Endodermal cell (in vitro differentiated cells): Measurements from ENCODE around the gene RAPH1. TPM values are rescaled to one million over a fixed set of nuclear protein-coding genes. Genes with fewer than 3 reads are reported as not detected.
"Not testable (repeated sequence)": the region's sequence is repeated elsewhere in the genome, so short reads cannot be mapped to it uniquely, and the experiment has no call there.

Experiments
- DNase-seq: peaks from one replicate; pipeline ENCODE4 v3.0.0-alpha.2; 2017
- H3K27ac ChIP-seq: 2 replicates; pipeline ENCODE4 v1.5.1; 2013; ENCODE audit warnings: mild to moderate bottlenecking, low read depth, low read length, moderate library complexity
- H3K27me3 ChIP-seq: 2 replicates; pipeline ENCODE4 v1.6.1; 2013; ENCODE audit warnings: mild to moderate bottlenecking, low read length, moderate library complexity; ENCODE audit not compliant: insufficient read depth, control insufficient read depth, poor library complexity, severe bottlenecking
- H3K36me3 ChIP-seq: 2 replicates; pipeline ENCODE4 v1.7.0; 2013; ENCODE audit warnings: mild to moderate bottlenecking, low read length, moderate library complexity; ENCODE audit not compliant: control insufficient read depth, insufficient read depth
- H3K4me1 ChIP-seq: one replicate; pipeline ENCODE4 v1.7.0; 2013; ENCODE audit warnings: low read length; ENCODE audit not compliant: control insufficient read depth, insufficient read depth
- H3K4me3 ChIP-seq: 2 replicates; pipeline ENCODE4 v1.5.1; 2013; ENCODE audit warnings: mild to moderate bottlenecking, low read length, moderate library complexity
- H3K9ac ChIP-seq: 2 replicates; pipeline ENCODE4 v1.6.1; 2013; ENCODE audit warnings: mild to moderate bottlenecking, low read length, moderate library complexity; ENCODE audit not compliant: poor library complexity, severe bottlenecking; ENCODE audit errors: extremely low read depth
- H3K9me3 ChIP-seq: 2 replicates; pipeline ENCODE4 v1.6.1; 2013; ENCODE audit warnings: mild to moderate bottlenecking, low read length, moderate library complexity; ENCODE audit not compliant: control insufficient read depth
- H3K27ac Mint-ChIP-seq: 2 replicates; pipeline ENCODE4 v1.8.0; 2020; ENCODE audit warnings: mixed read lengths
- H3K27me3 Mint-ChIP-seq: 2 replicates; pipeline ENCODE4 v1.8.0; 2021; ENCODE audit warnings: mild to moderate bottlenecking, mixed read lengths; ENCODE audit not compliant: insufficient read depth
- H3K36me3 Mint-ChIP-seq: 2 replicates; pipeline ENCODE4 v1.8.0; 2020; ENCODE audit warnings: low read depth, mixed read lengths
- H3K4me1 Mint-ChIP-seq: 2 replicates; pipeline ENCODE4 v1.8.0; 2020; ENCODE audit warnings: mixed read lengths
- H3K4me3 Mint-ChIP-seq: 2 replicates; pipeline ENCODE4 v1.8.0; 2020; ENCODE audit warnings: mild to moderate bottlenecking, moderate library complexity, mixed read lengths
- H3K9me3 Mint-ChIP-seq: 2 replicates; pipeline ENCODE4 v1.8.0; 2020; ENCODE audit warnings: mild to moderate bottlenecking, mixed read lengths
- CTCF ChIP-seq: fragments of 200-600 bp; sonication (generic); conservative IDR thresholded peaks from 2 replicates; pipeline ENCODE4 v1.5.0; 2021; ENCODE audit warnings: antibody characterized with exemption, mild to moderate bottlenecking
- whole genome bisulfite sequencing, 2 experiments: methylation state at CpG; one replicate each; pipeline versions ENCODE4 v1.1.5 to v1.1.7; 2013; ENCODE audit warnings: missing lambda C conversion rate in 2 of 2, mixed read lengths in 1 of 2; ENCODE audit not compliant: insufficient coverage in 1 of 2, insufficient read length in 1 of 2; 5-methylcytosine and 5-hydroxymethylcytosine counted together
- total RNA-seq, 2 donors: library from RNA; stranded (reverse); fragmentation: NEBNext Ultra II Directional in 1 of 2; extraction: Animal tissue kit (Norgen Biotek cat#: 25700) in 1 of 2; gene quantifications; 2 replicates in 1 of 2; 3 replicates in 1 of 2; pipeline ENCODE4 v1.2.1, GENCODE V29; 2021

The RAPH1 gene
- total RNA-seq, 2 donors from 2014 or later: 23.5 to 24.6 TPM

DNA sequence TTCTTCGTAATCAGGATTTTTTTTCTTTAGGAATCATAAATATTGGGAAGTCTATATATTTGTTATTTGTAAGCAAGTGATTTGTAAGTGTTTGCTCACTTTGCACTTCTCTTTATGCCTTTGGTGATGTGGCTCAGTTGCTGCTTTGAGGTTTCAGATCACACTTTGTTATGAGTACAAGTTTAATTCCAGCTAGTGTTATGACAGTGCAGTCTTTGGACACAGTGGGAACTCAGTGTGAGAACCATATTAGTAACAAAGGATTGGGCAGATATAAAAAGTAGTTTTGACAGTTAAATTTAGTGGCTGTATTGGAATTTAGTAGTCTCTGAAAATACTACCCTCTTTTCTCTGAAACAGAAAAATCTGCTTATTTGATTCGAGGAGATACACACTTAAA is 139.2 kb downstream of the RAPH1 start:
- peaks cover 4% of the 10 kb centered on the region for H3K4me1 Mint-ChIP-seq
- Histone ChIP-seq H3K36me3 (peaks cover 44% of the 10 kb centered on the region), H3K27me3 (no peaks in the 10 kb centered on the region), H3K4me3 (no peak overlapping the region), H3K4me1 (no peaks in the 10 kb centered on the region), H3K27ac (no peak overlapping the region), H3K9me3 (peaks cover 8% of the 10 kb centered on the region), H3K9ac (no peak overlapping the region)
- no peak overlapping the region for H3K4me3 Mint-ChIP-seq
- H3K27me3 Mint-ChIP-seq: no peaks in the 10 kb centered on the region
- no peak for TF ChIP-seq CTCF
- H3K36me3 Mint-ChIP-seq: peaks cover 49% of the 10 kb centered on the region
- WGBS, 2 experiments: 89% methylated on average over 2 of the region's 2 CpGs; no CpG with 5 or more reads in 1 of the 2 experiments
- DNase-seq: no peak
- H3K9me3 Mint-ChIP-seq: no peaks in the 10 kb centered on the region
- peak overlapping the region; percentile 41 for H3K27ac Mint-ChIP-seq

GRCh38 chr2:203394519-203395227 is 140.4 kb downstream of the RAPH1 start:
- no peak overlapping the region for H3K27ac ChIP-seq
- Mint-ChIP-seq H3K4me1 (peaks cover 4% of the 10 kb centered on the region), H3K27me3 (no peaks in the 10 kb centered on the region), H3K36me3 (peaks cover 54% of the 10 kb centered on the region), H3K9me3 (no peaks in the 10 kb centered on the region), H3K4me3 (no peak overlapping the region), H3K27ac (no peak overlapping the region)
- H3K9ac ChIP-seq: no peak overlapping the region
- peaks cover 8% of the 10 kb centered on the region for H3K9me3 ChIP-seq
- H3K4me3 ChIP-seq: no peak overlapping the region
- DNase-seq: peak; percentile 61
- H3K27me3 ChIP-seq: no peaks in the 10 kb centered on the region
- TF ChIP-seq CTCF: peak; percentile 70
- WGBS, 2 experiments: 90 to 92% methylated on average over 9 of the region's 9 CpGs
- no peaks in the 10 kb centered on the region for H3K4me1 ChIP-seq
- H3K36me3 ChIP-seq: peaks cover 44% of the 10 kb centered on the region

GRCh38 chr2:203388153-203388552 is 146.9 kb downstream of the RAPH1 start:
- not testable (repeated sequence) for DNase-seq, H3K4me1 Mint-ChIP-seq, H3K27ac Mint-ChIP-seq, H3K4me3 Mint-ChIP-seq, H3K27me3 ChIP-seq, H3K4me3 ChIP-seq, H3K9ac ChIP-seq, H3K27ac ChIP-seq, H3K27me3 Mint-ChIP-seq, H3K4me1 ChIP-seq, H3K9me3 Mint-ChIP-seq, H3K9me3 ChIP-seq
- WGBS, 2 experiments: 95% methylated on average over 6 of the region's 6 CpGs; no CpG with 5 or more reads in 1 of the 2 experiments
- H3K36me3 ChIP-seq: peaks cover 18% of the 10 kb centered on the region
- peaks cover 31% of the 10 kb centered on the region for H3K36me3 Mint-ChIP-seq
